HepG2 (cell line): ENCODE results near the gene ARHGAP30. TPM values are rescaled to one million over a fixed set of nuclear protein-coding genes. Genes with fewer than 3 reads are reported as not detected.

Experiments
- DMAP1 ChIP-seq: IDR thresholded peaks from 2 replicates; pipeline ENCODE4 v1.6.1; 2016
- FOSL2 ChIP-seq: sonication (generic); formaldehyde crosslinking; IDR thresholded peaks from 2 replicates; pipeline ENCODE4 v1.4.0; 2020; ENCODE audit warnings: missing genetic modification reagents
- GATA4 ChIP-seq: sonication (generic); IDR thresholded peaks from 2 replicates; pipeline ENCODE4 v1.6.1; 2016; ENCODE audit warnings: antibody characterized with exemption, low read depth, borderline replicate concordance
- KDM5B ChIP-seq: sonication (generic); formaldehyde crosslinking; IDR thresholded peaks from 2 replicates; pipeline ENCODE4 v1.4.0; 2020; ENCODE audit warnings: missing genetic modification reagents, mild to moderate bottlenecking, borderline replicate concordance
- MAFK ChIP-seq, 2 experiments: IDR thresholded peaks in 1 of 2; conservative IDR thresholded peaks in 1 of 2; 2 replicates each; pipeline ENCODE4 v1.6.1; 2011; ENCODE audit warnings: improper control_type of control experiment in 2 of 2, low read length in 2 of 2
- MLXIP ChIP-seq: sonication (generic); formaldehyde crosslinking; IDR thresholded peaks from 2 replicates; pipeline ENCODE4 v1.9.0; 2021; ENCODE audit warnings: missing genetic modification reagents, borderline replicate concordance
- PHF8 ChIP-seq: sonication (generic); formaldehyde crosslinking; IDR thresholded peaks from 2 replicates; pipeline ENCODE4 v1.5.0; 2020; ENCODE audit warnings: missing genetic modification reagents
- RFX1 ChIP-seq: fragments of 450-650 bp; IDR thresholded peaks from 2 replicates; pipeline ENCODE4 v1.6.1; 2017
- SAFB2 ChIP-seq: sonication (generic); formaldehyde crosslinking; IDR thresholded peaks from 2 replicates; pipeline ENCODE4 v1.5.1; 2020; ENCODE audit warnings: missing genetic modification reagents, low read depth, mild to moderate bottlenecking, borderline replicate concordance
- TBX2 ChIP-seq: sonication (generic); formaldehyde crosslinking; IDR thresholded peaks from 2 replicates; pipeline ENCODE4 v1.5.0; 2020; ENCODE audit warnings: missing genetic modification reagents, mild to moderate bottlenecking, borderline replicate concordance
- ZKSCAN5 ChIP-seq: sonication (generic); formaldehyde crosslinking; IDR thresholded peaks from 2 replicates; pipeline ENCODE4 v1.5.1; 2020; ENCODE audit warnings: mild to moderate bottlenecking, missing genetic modification reagents
- ZNF20 ChIP-seq: sonication (generic); formaldehyde crosslinking; IDR thresholded peaks from 2 replicates; pipeline ENCODE4 v1.4.0; 2020; ENCODE audit warnings: mild to moderate bottlenecking, moderate library complexity, missing genetic modification reagents
- ZNF225 ChIP-seq: sonication (generic); formaldehyde crosslinking; IDR thresholded peaks from 2 replicates; pipeline ENCODE4 v1.4.0; 2020; ENCODE audit warnings: mild to moderate bottlenecking, missing genetic modification reagents
- ZNF230 ChIP-seq: sonication (generic); formaldehyde crosslinking; IDR thresholded peaks from 2 replicates; pipeline ENCODE4 v1.4.0; 2020; ENCODE audit warnings: mild to moderate bottlenecking, missing genetic modification reagents
- ZNF30 ChIP-seq: sonication (generic); formaldehyde crosslinking; IDR thresholded peaks from 2 replicates; pipeline ENCODE4 v1.5.0; 2020; ENCODE audit warnings: mild to moderate bottlenecking, missing genetic modification reagents
- ZNF44 ChIP-seq: sonication (generic); formaldehyde crosslinking; IDR thresholded peaks from 2 replicates; pipeline ENCODE4 v1.5.1; 2020; ENCODE audit warnings: mild to moderate bottlenecking, missing genetic modification reagents
- ZNF543 ChIP-seq: sonication (generic); formaldehyde crosslinking; IDR thresholded peaks from 2 replicates; pipeline ENCODE4 v1.4.0; 2020; ENCODE audit warnings: mild to moderate bottlenecking, missing genetic modification reagents
- ZNF816 ChIP-seq: sonication (generic); formaldehyde crosslinking; IDR thresholded peaks from 2 replicates; pipeline ENCODE4 v1.8.0; 2022; ENCODE audit warnings: missing genetic modification reagents, mild to moderate bottlenecking, borderline replicate concordance
- polyA plus RNA-seq, 8 experiments: library from polyadenylated mRNA; depleted of rRNA in 3 of 8; stranded (reverse) in 7 of 8; unstranded in 1 of 8; fragments of >200 nt; fragmentation: Illumina TruSeq in 4 of 8; extraction: Trizol in 4 of 8; gene quantifications; 2 replicates each; pipeline versions ENCODE4 v1.2.1 to v1.2.3, GENCODE V29; 2011 to 2016; ENCODE audit warnings: low read depth in 4 of 8, missing spikeins in 1 of 8, mixed read lengths in 1 of 8; ENCODE audit not compliant: insufficient read depth in 1 of 8
- total RNA-seq, 5 experiments: library from RNA; depleted of rRNA; stranded (reverse); fragments of >200 nt; fragmentation: Illumina TruSeq; extraction: Trizol; gene quantifications; 2 replicates each; pipeline ENCODE4 v1.2.3, GENCODE V29; 2016; ENCODE audit warnings: low read depth in 1 of 5
- TF ChIP-seq, protein P1 (sequence below): IDR thresholded peaks from 2 replicates; pipeline ENCODE4 v1.6.1; 2016; ENCODE audit warnings: missing compliant biosample characterization, missing genetic modification reagents, borderline replicate concordance
- TF ChIP-seq, protein P2 (sequence below): sonication (generic); formaldehyde crosslinking; conservative IDR thresholded peaks from 2 replicates; pipeline ENCODE4 v1.8.0; 2022; ENCODE audit warnings: mild to moderate bottlenecking, moderate library complexity, missing genetic modification reagents
- TF ChIP-seq, protein P3 (sequence below): sonication (generic); formaldehyde crosslinking; IDR thresholded peaks from 2 replicates; pipeline ENCODE4 v1.4.0; 2020; ENCODE audit warnings: mild to moderate bottlenecking, missing genetic modification reagents

Gene ARHGAP30
- total and polyA plus RNA-seq, 2 of the 13 experiments (the other 11 are each of a cell fraction or from before 2014, with no cell fraction given), result 0.13 to 0.20 TPM

DNA sequence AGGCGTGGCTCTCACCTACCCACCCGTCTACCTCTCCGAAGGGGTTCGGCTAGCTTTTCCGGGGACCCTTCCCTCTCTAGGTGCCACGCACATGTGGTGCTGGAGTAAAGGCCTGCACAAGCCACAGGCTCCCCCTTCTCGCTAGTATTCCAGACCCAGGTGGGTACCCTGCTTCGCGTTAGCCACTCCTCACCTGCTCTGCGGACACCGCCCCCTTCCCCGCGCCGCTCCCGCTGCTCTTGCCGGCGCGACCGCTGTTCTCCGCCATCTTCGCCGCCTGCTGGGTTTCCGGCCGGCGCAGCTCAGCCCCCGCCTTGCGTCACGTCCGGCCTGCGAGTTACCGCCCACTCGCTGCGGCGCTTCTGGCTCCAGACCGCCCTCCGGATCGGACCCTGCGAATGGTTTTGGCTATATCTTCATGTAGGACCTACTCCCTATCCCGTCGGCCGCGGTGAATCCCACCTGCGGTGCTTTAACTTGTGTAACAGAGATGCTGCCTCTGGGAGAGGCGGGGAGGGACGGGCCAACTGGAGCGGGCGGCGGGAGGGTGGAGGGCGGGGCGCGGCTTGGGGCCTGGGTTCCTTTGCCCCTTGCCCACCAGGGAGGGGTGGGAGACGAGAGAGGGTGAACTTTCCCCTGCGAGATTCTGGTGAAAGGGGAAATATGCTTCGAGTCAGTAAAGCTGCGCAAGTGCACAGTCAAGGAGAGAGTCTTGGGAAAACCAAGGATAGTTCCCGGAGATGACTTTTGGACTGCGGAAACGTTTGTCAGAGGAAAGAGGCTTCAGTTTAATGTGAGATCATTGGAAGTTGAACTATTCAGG is 48.3 kb upstream of the ARHGAP30 start, which contains the start of the genes NIT1 and PFDN2 (continued):
- TF ChIP-seq TBX2 (CRISPR knock-in tag), result peak; percentile 66; the same call in 1 of the 2 replicates
- TF ChIP-seq ZNF816 (CRISPR knock-in tag), result no peak
- TF ChIP-seq SAFB2 (CRISPR knock-in tag), result peak; percentile 29; the same call in 1 of the 2 replicates
- 0 out of 2 replicates have a peak, but pooled peaks have one; percentile 35 for TF ChIP-seq ZNF543
- TF ChIP-seq MAFK (conservative IDR thresholded peaks at IDR 0.05 in 1 of 2, IDR thresholded peaks at IDR 0.05 in 1 of 2; ENCODE audit: low read length in 2 of 2), result no peak
- peak; percentile 73; the same call in 1 of the 2 replicates for TF ChIP-seq ZNF44 (CRISPR knock-in tag)
- peak; percentile 87; the same call in 1 of the 2 replicates for TF ChIP-seq KDM5B (CRISPR knock-in tag)
- TF ChIP-seq ZNF230, result peak; percentile 19; the same call in 1 of the 2 replicates
- TF ChIP-seq ZKSCAN5, result no peak
- TF ChIP-seq ZNF30 (CRISPR knock-in tag), result no peak
- peak; percentile 80; the same call in 1 of the 2 replicates for TF ChIP-seq ZNF225
- peak; percentile 90 for TF ChIP-seq PHF8 (CRISPR knock-in tag)
- TF ChIP-seq FOSL2, result peak; percentile 26; the same call in 1 of the 2 replicates
- peak; percentile 88 for TF ChIP-seq DMAP1 (CRISPR knock-in tag)
- TF ChIP-seq GATA4, result 0 out of 2 replicates have a peak, but pooled peaks have one; percentile 36
- TF ChIP-seq ZNF20, result no peak
- TF ChIP-seq, protein P1, sequence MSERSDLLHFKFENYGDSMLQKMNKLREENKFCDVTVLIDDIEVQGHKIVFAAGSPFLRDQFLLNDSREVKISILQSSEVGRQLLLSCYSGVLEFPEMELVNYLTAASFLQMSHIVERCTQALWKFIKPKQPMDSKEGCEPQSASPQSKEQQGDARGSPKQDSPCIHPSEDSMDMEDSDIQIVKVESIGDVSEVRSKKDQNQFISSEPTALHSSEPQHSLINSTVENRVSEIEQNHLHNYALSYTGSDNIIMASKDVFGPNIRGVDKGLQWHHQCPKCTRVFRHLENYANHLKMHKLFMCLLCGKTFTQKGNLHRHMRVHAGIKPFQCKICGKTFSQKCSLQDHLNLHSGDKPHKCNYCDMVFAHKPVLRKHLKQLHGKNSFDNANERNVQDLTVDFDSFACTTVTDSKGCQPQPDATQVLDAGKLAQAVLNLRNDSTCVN (CRISPR knock-in tag), result no peak; the same call in 1 of the 2 replicates
- TF ChIP-seq, protein P2, sequence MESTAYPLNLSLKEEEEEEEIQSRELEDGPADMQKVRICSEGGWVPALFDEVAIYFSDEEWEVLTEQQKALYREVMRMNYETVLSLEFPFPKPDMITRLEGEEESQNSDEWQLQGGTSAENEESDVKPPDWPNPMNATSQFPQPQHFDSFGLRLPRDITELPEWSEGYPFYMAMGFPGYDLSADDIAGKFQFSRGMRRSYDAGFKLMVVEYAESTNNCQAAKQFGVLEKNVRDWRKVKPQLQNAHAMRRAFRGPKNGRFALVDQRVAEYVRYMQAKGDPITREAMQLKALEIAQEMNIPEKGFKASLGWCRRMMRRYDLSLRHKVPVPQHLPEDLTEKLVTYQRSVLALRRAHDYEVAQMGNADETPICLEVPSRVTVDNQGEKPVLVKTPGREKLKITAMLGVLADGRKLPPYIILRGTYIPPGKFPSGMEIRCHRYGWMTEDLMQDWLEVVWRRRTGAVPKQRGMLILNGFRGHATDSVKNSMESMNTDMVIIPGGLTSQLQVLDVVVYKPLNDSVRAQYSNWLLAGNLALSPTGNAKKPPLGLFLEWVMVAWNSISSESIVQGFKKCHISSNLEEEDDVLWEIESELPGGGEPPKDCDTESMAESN (CRISPR knock-in tag), result no peak
- TF ChIP-seq, protein P3, sequence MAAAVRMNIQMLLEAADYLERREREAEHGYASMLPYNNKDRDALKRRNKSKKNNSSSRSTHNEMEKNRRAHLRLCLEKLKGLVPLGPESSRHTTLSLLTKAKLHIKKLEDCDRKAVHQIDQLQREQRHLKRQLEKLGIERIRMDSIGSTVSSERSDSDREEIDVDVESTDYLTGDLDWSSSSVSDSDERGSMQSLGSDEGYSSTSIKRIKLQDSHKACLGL (CRISPR knock-in tag), result peak; percentile 76; the same call in 1 of the 2 replicates
- no peak for TF ChIP-seq RFX1
- TF ChIP-seq MLXIP (CRISPR knock-in tag), result no peak
